ENCODE results near the gene PPARG. TPM values are rescaled to one million over a fixed set of nuclear protein-coding genes. Genes with fewer than 3 reads are reported as not detected.
A peak's percentile ranks its signal among the peaks of the same experiment; 100 is the strongest.

The PPARG gene
- total and polyA plus RNA-seq, 2 experiments from 2014 or later = 0.15 to 0.42 TPM

GRCh38 chr3:12371525-12372140, 82.8 kb downstream of the PPARG start:
- Histone ChIP-seq H3F3A (replicated peaks; ENCODE audit: low read depth) (no peaks in the 10 kb centered on the region), H3K4me1 (ENCODE audit: insufficient read depth) (peaks cover 2% of the 10 kb centered on the region; the same call in 1 of the 2 replicates), H2AFZ (0 out of 2 replicates have a peak overlapping the region, but pooled peaks have one; percentile 16), H3K4me3 (no peak overlapping the region), H3K4me2 (no peak overlapping the region), H3K9me2 (ENCODE audit: insufficient read depth) (no peaks in the 10 kb centered on the region), H3K36me3 (ENCODE audit: insufficient read depth) (no peaks in the 10 kb centered on the region), H3K27me3 (ENCODE audit: insufficient read depth) (no peaks in the 10 kb centered on the region), H3K79me2 (replicated peaks; ENCODE audit: insufficient read depth) (no peaks in the 10 kb centered on the region), H3K27ac (ENCODE audit: low read depth) (no peak overlapping the region), H4K20me1 (replicated peaks; ENCODE audit: insufficient read depth) (no peaks in the 10 kb centered on the region)
- H3K27me3 Mint-ChIP-seq (ENCODE audit: insufficient read depth, low read depth, poor library complexity) = no peaks in the 10 kb centered on the region
- TF ChIP-seq, protein P1, sequence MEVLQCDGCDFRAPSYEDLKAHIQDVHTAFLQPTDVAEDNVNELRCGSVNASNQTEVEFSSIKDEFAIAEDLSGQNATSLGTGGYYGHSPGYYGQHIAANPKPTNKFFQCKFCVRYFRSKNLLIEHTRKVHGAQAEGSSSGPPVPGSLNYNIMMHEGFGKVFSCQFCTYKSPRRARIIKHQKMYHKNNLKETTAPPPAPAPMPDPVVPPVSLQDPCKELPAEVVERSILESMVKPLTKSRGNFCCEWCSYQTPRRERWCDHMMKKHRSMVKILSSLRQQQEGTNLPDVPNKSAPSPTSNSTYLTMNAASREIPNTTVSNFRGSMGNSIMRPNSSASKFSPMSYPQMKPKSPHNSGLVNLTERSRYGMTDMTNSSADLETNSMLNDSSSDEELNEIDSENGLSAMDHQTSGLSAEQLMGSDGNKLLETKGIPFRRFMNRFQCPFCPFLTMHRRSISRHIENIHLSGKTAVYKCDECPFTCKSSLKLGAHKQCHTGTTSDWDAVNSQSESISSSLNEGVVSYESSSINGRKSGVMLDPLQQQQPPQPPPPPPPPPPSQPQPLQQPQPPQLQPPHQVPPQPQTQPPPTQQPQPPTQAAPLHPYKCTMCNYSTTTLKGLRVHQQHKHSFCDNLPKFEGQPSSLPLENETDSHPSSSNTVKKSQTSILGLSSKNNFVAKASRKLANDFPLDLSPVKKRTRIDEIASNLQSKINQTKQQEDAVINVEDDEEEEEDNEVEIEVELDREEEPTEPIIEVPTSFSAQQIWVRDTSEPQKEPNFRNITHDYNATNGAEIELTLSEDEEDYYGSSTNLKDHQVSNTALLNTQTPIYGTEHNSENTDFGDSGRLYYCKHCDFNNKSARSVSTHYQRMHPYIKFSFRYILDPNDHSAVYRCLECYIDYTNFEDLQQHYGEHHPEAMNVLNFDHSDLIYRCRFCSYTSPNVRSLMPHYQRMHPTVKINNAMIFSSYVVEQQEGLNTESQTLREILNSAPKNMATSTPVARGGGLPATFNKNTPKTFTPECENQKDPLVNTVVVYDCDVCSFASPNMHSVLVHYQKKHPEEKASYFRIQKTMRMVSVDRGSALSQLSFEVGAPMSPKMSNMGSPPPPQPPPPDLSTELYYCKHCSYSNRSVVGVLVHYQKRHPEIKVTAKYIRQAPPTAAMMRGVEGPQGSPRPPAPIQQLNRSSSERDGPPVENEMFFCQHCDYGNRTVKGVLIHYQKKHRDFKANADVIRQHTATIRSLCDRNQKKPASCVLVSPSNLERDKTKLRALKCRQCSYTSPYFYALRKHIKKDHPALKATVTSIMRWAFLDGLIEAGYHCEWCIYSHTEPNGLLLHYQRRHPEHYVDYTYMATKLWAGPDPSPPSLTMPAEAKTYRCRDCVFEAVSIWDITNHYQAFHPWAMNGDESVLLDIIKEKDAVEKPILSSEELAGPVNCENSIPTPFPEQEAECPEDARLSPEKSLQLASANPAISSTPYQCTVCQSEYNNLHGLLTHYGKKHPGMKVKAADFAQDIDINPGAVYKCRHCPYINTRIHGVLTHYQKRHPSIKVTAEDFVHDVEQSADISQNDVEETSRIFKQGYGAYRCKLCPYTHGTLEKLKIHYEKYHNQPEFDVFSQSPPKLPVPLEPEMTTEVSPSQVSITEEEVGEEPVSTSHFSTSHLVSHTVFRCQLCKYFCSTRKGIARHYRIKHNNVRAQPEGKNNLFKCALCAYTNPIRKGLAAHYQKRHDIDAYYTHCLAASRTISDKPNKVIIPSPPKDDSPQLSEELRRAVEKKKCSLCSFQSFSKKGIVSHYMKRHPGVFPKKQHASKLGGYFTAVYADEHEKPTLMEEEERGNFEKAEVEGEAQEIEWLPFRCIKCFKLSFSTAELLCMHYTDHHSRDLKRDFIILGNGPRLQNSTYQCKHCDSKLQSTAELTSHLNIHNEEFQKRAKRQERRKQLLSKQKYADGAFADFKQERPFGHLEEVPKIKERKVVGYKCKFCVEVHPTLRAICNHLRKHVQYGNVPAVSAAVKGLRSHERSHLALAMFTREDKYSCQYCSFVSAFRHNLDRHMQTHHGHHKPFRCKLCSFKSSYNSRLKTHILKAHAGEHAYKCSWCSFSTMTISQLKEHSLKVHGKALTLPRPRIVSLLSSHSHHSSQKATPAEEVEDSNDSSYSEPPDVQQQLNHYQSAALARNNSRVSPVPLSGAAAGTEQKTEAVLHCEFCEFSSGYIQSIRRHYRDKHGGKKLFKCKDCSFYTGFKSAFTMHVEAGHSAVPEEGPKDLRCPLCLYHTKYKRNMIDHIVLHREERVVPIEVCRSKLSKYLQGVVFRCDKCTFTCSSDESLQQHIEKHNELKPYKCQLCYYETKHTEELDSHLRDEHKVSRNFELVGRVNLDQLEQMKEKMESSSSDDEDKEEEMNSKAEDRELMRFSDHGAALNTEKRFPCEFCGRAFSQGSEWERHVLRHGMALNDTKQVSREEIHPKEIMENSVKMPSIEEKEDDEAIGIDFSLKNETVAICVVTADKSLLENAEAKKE (CRISPR knock-in tag; IDR thresholded peaks at IDR 0.05) = no peak
- TF ChIP-seq EZH2phosphoT487 (IDR thresholded peaks at IDR 0.05; ENCODE audit: unreplicated experiment) (no peak), JUNB (IDR thresholded peaks at IDR 0.05; ENCODE audit: unreplicated experiment) (no peak), STAT1 (IDR thresholded peaks at IDR 0.05; ENCODE audit: unreplicated experiment) (no peak)
- TF ChIP-seq, protein P2, sequence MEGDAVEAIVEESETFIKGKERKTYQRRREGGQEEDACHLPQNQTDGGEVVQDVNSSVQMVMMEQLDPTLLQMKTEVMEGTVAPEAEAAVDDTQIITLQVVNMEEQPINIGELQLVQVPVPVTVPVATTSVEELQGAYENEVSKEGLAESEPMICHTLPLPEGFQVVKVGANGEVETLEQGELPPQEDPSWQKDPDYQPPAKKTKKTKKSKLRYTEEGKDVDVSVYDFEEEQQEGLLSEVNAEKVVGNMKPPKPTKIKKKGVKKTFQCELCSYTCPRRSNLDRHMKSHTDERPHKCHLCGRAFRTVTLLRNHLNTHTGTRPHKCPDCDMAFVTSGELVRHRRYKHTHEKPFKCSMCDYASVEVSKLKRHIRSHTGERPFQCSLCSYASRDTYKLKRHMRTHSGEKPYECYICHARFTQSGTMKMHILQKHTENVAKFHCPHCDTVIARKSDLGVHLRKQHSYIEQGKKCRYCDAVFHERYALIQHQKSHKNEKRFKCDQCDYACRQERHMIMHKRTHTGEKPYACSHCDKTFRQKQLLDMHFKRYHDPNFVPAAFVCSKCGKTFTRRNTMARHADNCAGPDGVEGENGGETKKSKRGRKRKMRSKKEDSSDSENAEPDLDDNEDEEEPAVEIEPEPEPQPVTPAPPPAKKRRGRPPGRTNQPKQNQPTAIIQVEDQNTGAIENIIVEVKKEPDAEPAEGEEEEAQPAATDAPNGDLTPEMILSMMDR (conservative IDR thresholded peaks at IDR 0.05; ENCODE audit: low read depth in 2 of 2) = no peak
- H3K4me1 Mint-ChIP-seq = peaks cover 5% of the 10 kb centered on the region; the same call in 2 of the 3 replicates
- H3K27ac Mint-ChIP-seq = no peak overlapping the region
- no peak overlapping the region for H3K4me3 Mint-ChIP-seq
- no peak for DNase-seq (ENCODE audit: low spot score)
- H3K36me3 Mint-ChIP-seq (ENCODE audit: low read depth) = no peaks in the 10 kb centered on the region
- no peaks in the 10 kb centered on the region for H3K9me3 Mint-ChIP-seq
- no peak for ATAC-seq
